ENCODE results near the gene ARHGAP26. TPM values are rescaled to one million over a fixed set of nuclear protein-coding genes. Genes with fewer than 3 reads are reported as not detected.

Gene ARHGAP26
- total RNA-seq, 1 donor from 2014 or later = 20.1 TPM

GRCh38 chr5:142803428-142804125, 33.4 kb downstream of the ARHGAP26 start:
- Mint-ChIP-seq H3K36me3 (ENCODE audit: unreplicated experiment) (no peaks in the 10 kb centered on the region), H3K27ac (ENCODE audit: unreplicated experiment) (no peak overlapping the region), H3K4me3 (ENCODE audit: unreplicated experiment) (no peak overlapping the region), H3K27me3 (ENCODE audit: unreplicated experiment) (no peaks in the 10 kb centered on the region), H3K4me1 (ENCODE audit: low read depth, unreplicated experiment) (peaks cover 30% of the 10 kb centered on the region), H3K9me3 (ENCODE audit: unreplicated experiment) (no peaks in the 10 kb centered on the region)
- TF ChIP-seq CTCF (IDR thresholded peaks at IDR 0.05; ENCODE audit: partially characterized antibody, unreplicated experiment) = no peak
- no peak for DNase-seq

GRCh38 chr5:142805339-142805738, 35.2 kb downstream of the ARHGAP26 start:
- no peak for DNase-seq
- Mint-ChIP-seq H3K27ac (ENCODE audit: unreplicated experiment) (no peak overlapping the region), H3K4me1 (ENCODE audit: low read depth, unreplicated experiment) (peaks cover 34% of the 10 kb centered on the region), H3K4me3 (ENCODE audit: unreplicated experiment) (no peak overlapping the region), H3K27me3 (ENCODE audit: unreplicated experiment) (no peaks in the 10 kb centered on the region), H3K36me3 (ENCODE audit: unreplicated experiment) (no peaks in the 10 kb centered on the region), H3K9me3 (ENCODE audit: unreplicated experiment) (no peaks in the 10 kb centered on the region)
- TF ChIP-seq CTCF (IDR thresholded peaks at IDR 0.05; ENCODE audit: partially characterized antibody, unreplicated experiment) = no peak

DNA sequence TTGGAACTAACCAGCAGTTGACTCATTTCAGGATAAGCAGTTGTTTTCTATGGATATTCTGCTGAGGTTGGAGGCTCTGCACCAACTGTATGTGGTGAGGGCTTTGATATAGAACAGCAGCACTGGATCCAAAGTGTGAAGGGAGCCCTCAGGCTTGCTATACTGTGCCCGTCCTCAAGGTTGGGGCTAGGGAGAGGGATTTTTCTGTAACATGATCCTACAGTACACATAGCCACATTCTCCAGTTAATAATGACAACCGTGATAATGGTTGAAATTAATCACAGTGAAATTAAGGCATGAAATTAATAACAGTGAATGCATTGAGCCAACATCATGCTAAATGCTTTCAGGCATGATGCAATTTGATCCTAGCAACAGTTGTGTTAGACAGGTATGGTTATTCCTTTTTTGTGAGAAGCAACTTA, 36.7 kb downstream of the ARHGAP26 start:
- Mint-ChIP-seq H3K4me1 (ENCODE audit: low read depth, unreplicated experiment) (peaks cover 22% of the 10 kb centered on the region), H3K4me3 (ENCODE audit: unreplicated experiment) (no peak overlapping the region), H3K9me3 (ENCODE audit: unreplicated experiment) (no peaks in the 10 kb centered on the region), H3K36me3 (ENCODE audit: unreplicated experiment) (no peaks in the 10 kb centered on the region), H3K27ac (ENCODE audit: unreplicated experiment) (no peak overlapping the region), H3K27me3 (ENCODE audit: unreplicated experiment) (no peaks in the 10 kb centered on the region)
- TF ChIP-seq CTCF (IDR thresholded peaks at IDR 0.05; ENCODE audit: partially characterized antibody, unreplicated experiment) = no peak
- no peak for DNase-seq

DNA sequence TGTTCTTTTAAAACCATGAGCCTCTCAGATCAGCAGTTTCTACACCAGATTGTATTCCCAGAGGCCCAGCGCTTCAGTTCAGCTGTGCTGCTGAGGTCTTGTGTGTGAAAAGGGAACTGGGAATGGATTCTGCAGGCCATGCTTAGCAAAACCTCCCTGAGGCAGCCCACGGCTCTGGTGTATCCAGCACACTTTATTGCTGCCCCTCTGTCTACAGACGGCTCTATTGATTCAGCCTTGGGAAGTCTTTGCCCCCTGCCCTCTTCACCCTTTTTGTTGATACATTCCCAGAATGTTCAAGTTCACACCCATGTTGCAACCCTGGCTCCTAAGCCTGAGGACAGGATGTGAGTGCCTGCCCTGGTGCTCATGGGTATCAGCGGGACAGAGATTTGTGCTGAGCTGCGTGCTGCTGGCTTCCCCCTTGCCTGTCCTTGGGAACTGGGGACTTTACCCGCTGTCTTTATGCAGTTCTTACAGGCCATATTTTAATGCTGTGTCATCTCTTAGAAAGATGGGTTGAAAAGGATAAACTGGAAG, 37.3 kb downstream of the ARHGAP26 start:
- Mint-ChIP-seq H3K36me3 (ENCODE audit: unreplicated experiment) (no peaks in the 10 kb centered on the region), H3K27ac (ENCODE audit: unreplicated experiment) (peak overlapping the region; percentile 62), H3K4me1 (ENCODE audit: low read depth, unreplicated experiment) (peaks cover 21% of the 10 kb centered on the region), H3K9me3 (ENCODE audit: unreplicated experiment) (no peaks in the 10 kb centered on the region), H3K4me3 (ENCODE audit: unreplicated experiment) (no peak overlapping the region), H3K27me3 (ENCODE audit: unreplicated experiment) (no peaks in the 10 kb centered on the region)
- no peak for TF ChIP-seq CTCF (IDR thresholded peaks at IDR 0.05; ENCODE audit: partially characterized antibody, unreplicated experiment)
- DNase-seq = peak; percentile 41

DNA sequence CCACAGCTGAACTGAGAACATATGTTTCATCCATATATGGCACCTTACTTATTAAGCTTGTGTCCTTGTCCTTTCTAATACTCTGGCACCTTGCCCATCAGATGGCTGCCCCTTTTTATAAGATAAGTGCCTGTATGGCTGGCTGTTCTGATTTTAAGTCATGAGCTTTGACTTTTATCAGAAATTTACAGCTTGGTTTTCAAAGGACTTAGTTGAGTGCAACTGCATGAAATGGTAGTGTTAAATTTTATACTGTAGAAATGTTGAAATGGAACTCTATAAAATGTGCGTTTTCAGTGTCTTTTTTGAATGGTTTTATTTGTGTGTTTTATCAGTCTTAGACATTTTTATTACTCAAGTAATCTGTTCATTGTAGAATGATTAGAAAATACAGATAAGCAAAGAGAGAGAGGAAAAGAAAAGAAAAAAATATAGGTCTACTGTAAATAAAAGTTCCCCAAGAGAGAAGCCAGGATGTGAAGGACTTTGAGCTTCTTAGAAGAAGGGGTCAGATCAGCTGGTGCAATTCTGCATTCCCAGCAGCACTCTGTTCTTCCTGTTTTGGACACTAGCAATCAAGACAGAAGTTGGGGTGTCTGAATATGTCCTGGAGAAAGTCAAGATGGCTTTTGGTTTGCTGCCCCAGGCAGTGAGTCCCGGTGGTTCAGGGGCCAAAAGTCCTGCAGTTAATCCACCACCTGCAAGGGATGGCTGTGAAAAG, 38.9 kb downstream of the ARHGAP26 start:
- H3K4me1 Mint-ChIP-seq (ENCODE audit: low read depth, unreplicated experiment) = peaks cover 21% of the 10 kb centered on the region
- no peaks in the 10 kb centered on the region for H3K9me3 Mint-ChIP-seq (ENCODE audit: unreplicated experiment)
- no peak for TF ChIP-seq CTCF (IDR thresholded peaks at IDR 0.05; ENCODE audit: partially characterized antibody, unreplicated experiment)
- no peaks in the 10 kb centered on the region for H3K36me3 Mint-ChIP-seq (ENCODE audit: unreplicated experiment)
- no peak for DNase-seq
- no peak overlapping the region for H3K27ac Mint-ChIP-seq (ENCODE audit: unreplicated experiment)
- no peak overlapping the region for H3K4me3 Mint-ChIP-seq (ENCODE audit: unreplicated experiment)
- H3K27me3 Mint-ChIP-seq (ENCODE audit: unreplicated experiment) = no peaks in the 10 kb centered on the region

Data from glutamatergic neuron (in vitro differentiated cells).